HG02981 (cell line): ENCODE data around the gene MRPS18C.
"Not testable (repeated sequence)": the region's sequence is repeated elsewhere in the genome, so short reads cannot be mapped to it uniquely, and the experiment has no call there.

ENCODE experiments used
- ATAC-seq: cut with Tn5 transposase; IDR thresholded peaks from one replicate; pipeline ENCODE4 v1.9.1; 2021; ENCODE audit warnings: mild to moderate bottlenecking, moderate library complexity; ENCODE audit not compliant: unreplicated experiment

MRPS18C gene

DNA sequence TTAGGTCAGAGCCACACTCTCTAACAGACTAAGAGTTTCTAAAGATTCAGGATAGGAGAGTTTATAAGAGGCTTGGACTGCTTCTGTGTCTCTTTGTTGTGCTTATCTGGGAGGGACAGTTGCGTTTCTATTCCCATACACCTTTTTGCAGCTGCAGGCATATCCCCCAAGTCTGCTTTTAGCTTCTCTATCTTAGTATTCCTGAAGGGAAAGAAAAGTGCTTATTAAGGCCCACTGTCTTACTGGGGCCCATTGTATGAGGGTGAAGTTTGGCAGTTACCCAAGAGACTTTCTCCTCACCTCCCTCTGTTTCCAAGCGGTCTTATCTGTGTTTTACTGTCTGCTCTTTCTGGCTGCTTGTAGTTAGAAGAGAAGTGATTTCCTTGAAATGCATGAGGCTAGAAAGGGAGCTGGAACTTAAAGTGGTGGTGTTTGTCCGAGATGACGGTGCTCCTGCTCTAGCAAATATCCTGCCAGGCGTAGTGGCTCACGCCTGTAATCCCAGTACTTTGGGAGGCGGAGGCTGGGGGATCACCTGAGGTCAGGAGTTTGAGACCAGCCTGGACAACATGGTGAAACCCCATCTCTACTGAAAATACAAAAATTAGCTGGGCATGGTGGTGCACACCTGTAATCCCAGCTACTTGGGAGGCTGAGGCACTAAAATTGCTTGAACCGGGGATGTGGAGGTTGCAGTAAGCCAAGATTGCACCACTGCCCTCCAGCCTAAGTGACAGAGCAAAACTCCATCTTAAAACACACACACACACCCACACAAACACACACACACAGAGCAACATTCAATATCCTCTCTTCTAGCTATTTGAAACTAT is 40.4 kb downstream of the MRPS18C start:
- not testable (repeated sequence) for ATAC-seq

DNA sequence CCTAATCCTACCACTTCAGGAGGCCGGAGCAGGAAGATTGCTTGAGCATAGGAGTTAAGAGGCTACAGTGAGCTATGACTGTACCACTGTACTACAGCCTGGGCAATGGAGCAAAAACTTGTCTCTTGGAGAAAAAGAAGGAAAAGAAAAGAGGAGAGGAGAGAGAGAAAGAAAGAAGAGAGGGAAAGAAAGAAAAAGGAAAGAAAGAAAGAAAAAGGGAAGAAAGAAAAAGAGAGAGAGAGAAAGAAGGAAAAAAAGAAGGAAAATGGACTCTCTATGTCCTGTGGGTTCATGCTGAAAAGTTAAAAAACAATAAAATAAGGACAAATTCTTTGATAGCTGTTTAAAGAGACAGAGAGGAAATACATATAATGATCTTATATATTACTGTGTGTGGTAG is 42.3 kb downstream of the MRPS18C start:
- ATAC-seq, result no peak

DNA sequence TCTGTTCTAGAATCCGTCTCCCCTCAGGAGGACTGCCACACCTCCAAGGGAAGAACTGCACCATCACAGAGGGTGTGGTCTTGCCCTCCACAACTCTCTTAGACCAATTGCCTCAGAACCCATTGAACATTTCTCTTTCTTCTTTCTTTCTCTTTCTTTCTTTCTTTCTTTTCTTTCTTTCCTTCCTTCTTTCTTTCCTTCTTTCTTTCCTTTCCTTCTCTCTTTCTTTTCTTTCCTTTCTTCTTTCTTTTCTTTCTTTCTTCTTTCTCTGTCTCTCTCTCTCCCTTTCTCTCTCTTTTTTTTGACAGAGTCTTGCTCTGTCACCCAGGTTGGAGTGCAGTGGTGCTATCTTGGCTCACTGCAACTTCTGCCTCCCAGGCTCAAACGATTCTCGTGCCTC is 45.8 kb downstream of the MRPS18C start:
- not testable (repeated sequence) for ATAC-seq

DNA sequence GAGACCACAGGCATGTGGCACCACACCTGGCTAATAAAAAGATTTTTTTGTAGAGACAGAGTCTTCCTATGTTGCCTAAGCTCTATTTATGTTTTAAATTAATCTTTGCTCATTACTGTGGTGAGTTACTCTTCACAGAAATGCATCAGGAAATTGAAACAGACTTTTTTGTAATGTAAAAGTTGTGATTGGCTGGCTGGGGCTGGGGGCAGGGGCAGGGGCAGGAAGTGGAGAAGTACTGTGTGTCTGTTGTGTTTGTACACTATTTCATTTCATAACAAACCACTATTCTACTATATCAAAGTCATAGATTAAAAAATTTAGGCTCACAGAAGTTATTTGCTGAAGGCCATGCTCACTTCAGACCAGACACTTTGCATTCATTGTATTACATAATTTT is 48.1 kb downstream of the MRPS18C start:
- no peak for ATAC-seq

DNA sequence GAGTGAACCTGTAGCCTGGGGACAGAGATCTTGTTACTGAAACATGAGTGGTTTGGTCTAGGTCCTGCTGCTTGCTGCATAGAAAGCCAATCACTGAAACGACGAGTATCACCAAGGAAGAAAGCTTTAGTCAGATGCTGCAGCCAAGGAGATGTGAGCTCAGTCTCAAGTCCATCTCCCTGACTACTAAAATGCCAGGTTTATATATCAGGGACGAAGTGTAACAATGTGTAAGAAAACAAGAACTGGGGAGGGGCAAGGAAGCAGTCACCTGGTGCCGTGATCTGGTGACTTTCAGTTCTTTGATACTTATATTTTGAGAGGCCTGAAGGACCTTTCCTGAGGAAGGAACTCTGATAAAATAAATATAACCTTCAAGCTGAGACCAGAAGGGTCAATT is 48.6 kb downstream of the MRPS18C start:
- no peak for ATAC-seq

- ATAC-seq, result no peak
Measured at GRCh38 chr4:83504996-83505395, 49.1 kb downstream of the MRPS18C start.

- not testable (repeated sequence) for ATAC-seq
Measured at GRCh38 chr4:83509156-83509585, 53.3 kb downstream of the MRPS18C start.

- no peak for ATAC-seq
Measured at GRCh38 chr4:83510442-83510841, 54.6 kb downstream of the MRPS18C start.
